Esophagus squamous epithelium (tissue), 5 donors: ENCODE results near the gene SMAD4. TPM values are rescaled to one million over a fixed set of nuclear protein-coding genes. Genes with fewer than 3 reads are reported as not detected.

Experiments used
- DNase-seq: peaks from one replicate; lab custom pipeline; 2025; lab: John Stamatoyannopoulos, UW
- H3K27ac ChIP-seq, 4 donors: fragments of 200-600 bp; sonication (generic); one replicate each; pipeline ENCODE4 v1.5.1; 2016 to 2019; ENCODE audit warnings: mild to moderate bottlenecking in 1 of 4
- H3K27me3 ChIP-seq, 4 donors: fragments of 200-600 bp; sonication (generic); 1 replicate in 3 of 4; 2 replicates in 1 of 4; pipeline versions ENCODE4 v1.5.1 to v1.6.0; 2017 to 2021; ENCODE audit warnings: antibody characterized with exemption in 1 of 4
- H3K36me3 ChIP-seq, 3 donors: fragments of 200-600 bp; sonication (generic); one replicate each; pipeline ENCODE4 v1.5.1; 2016 to 2019
- H3K4me1 ChIP-seq, 3 donors: fragments of 200-600 bp; sonication (generic); one replicate each; pipeline ENCODE4 v1.5.1; 2017 to 2019
- H3K4me3 ChIP-seq, 4 donors: fragments of 200-600 bp; sonication (generic); 1 replicate in 3 of 4; 2 replicates in 1 of 4; pipeline ENCODE4 v1.5.1; 2016 to 2019; ENCODE audit warnings: mild to moderate bottlenecking in 2 of 4, moderate library complexity in 1 of 4
- H3K9me3 ChIP-seq, 3 donors: fragments of 200-600 bp; sonication (generic); one replicate each; pipeline ENCODE4 v1.5.1; 2016 to 2019
- POLR2A ChIP-seq, 4 donors: fragments of 450-650 bp; IDR thresholded peaks; one replicate each; pipeline ENCODE4 v1.6.1; 2017; ENCODE audit warnings: antibody characterized with exemption in 4 of 4, mild to moderate bottlenecking in 4 of 4, moderate library complexity in 3 of 4
- WGBS, 2 donors: methylation state at CpG; one replicate each; pipeline ENCODE4 v1.1.5; 2018; 5-methylcytosine and 5-hydroxymethylcytosine counted together
- intact Hi-C: fragments of 100-400 bp; cut with DNase I; formaldehyde crosslinking; loops from one replicate; pipeline ENCODE4 v1.15.0; 2022
- total RNA-seq, 4 donors: library from RNA; depleted of rRNA; stranded (reverse); fragments of >200 nt; gene quantifications; one replicate each; pipeline ENCODE4 v1.1.0, GENCODE V29; 2016
- TF ChIP-seq, protein P1 (sequence below), 6 experiments: fragments of 450-650 bp in 4 of 6; fragments of 200-600 bp in 2 of 6; sonication (generic) in 2 of 6; IDR thresholded peaks; one replicate each; pipeline ENCODE4 v1.5.1; 2016 to 2019; ENCODE audit warnings: antibody characterized with exemption in 6 of 6, mild to moderate bottlenecking in 4 of 6, moderate library complexity in 4 of 6
- donor health status: DM: yes; HTN: yes; CAD: no.

The SMAD4 gene
- total RNA-seq, 4 donors from 2014 or later = 32.9 to 84.5 (median 49.3) TPM

DNA sequence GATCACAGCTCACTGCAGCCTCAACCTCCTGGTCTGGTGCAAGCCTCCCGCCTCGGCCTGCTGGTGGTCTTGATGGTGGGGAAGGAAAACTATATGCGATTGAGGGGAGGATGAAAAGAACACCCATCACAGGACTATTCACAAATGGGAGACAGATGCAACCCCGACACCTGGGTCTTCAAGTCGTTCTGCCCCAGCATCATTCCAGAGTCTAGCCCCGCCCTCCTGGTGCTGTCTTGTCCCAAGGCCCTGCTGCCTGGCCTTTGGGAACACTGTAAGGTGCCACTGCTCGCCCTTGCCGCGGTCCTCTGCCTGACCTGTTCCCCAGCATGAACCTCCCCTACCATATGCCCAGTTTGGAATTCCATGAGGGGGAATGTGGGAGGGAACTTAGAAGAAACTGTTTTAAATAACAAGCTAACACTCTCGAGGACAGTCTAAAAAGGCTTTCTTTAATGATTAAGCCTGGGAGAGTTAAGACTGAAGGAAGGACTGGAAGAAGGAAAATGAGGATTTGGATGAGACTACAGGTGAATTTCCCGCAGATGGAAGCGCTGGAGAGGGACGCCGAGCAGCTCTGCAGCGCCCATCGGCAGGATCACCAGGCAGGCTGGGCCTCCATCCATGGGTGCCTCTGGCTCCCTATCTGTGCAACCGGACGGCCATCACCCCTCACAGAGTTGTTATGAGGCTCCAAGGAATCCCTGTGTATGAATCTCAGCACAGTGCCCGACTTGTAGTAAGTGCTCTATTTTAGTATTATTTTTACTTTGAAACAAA is 92.4 kb downstream of the SMAD4 start:
- no peaks in the 10 kb centered on the region for H3K9me3 ChIP-seq
- H3K4me3 ChIP-seq = no peak overlapping the region
- intact Hi-C loops = no loop called here
- no peak for DNase-seq
- TF ChIP-seq, protein P1, sequence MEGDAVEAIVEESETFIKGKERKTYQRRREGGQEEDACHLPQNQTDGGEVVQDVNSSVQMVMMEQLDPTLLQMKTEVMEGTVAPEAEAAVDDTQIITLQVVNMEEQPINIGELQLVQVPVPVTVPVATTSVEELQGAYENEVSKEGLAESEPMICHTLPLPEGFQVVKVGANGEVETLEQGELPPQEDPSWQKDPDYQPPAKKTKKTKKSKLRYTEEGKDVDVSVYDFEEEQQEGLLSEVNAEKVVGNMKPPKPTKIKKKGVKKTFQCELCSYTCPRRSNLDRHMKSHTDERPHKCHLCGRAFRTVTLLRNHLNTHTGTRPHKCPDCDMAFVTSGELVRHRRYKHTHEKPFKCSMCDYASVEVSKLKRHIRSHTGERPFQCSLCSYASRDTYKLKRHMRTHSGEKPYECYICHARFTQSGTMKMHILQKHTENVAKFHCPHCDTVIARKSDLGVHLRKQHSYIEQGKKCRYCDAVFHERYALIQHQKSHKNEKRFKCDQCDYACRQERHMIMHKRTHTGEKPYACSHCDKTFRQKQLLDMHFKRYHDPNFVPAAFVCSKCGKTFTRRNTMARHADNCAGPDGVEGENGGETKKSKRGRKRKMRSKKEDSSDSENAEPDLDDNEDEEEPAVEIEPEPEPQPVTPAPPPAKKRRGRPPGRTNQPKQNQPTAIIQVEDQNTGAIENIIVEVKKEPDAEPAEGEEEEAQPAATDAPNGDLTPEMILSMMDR (IDR thresholded peaks at IDR 0.05) = no peak
- TF ChIP-seq POLR2A (IDR thresholded peaks at IDR 0.05) = no peak
- 80 to 89% methylated on average over 15 to 19 of the region's 19 CpGs for WGBS, 2 donors
- H3K4me1 ChIP-seq = no peaks in the 10 kb centered on the region
- H3K27me3 ChIP-seq = no peaks in the 10 kb centered on the region
- H3K27ac ChIP-seq = no peak overlapping the region
- no peaks in the 10 kb centered on the region for H3K36me3 ChIP-seq

DNA sequence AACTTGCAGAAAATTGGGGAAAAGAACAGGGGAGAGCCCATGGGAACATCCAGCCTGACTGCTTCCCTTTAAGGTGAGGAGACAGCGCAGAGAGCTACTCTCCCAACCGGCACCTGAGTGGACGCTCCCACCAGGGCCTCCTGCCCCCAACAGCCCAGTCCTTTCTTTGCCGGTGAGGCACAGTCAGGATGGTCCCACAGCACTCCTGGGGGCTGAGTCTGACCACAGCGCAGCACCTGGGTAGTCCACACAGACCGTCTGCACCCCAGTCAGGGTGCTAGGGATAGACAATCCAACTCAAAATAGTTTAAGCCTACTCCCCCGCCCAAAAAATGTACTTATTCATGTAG is 93.0 kb downstream of the SMAD4 start:
- no peaks in the 10 kb centered on the region for H3K9me3 ChIP-seq
- H3K27ac ChIP-seq = no peak overlapping the region
- H3K4me3 ChIP-seq = no peak overlapping the region
- 82 to 98% methylated on average over 1 to 5 of the region's 7 CpGs for WGBS, 2 donors
- no peaks in the 10 kb centered on the region for H3K27me3 ChIP-seq
- no peak for DNase-seq
- no peak for TF ChIP-seq POLR2A (IDR thresholded peaks at IDR 0.05)
- TF ChIP-seq, protein P1 (IDR thresholded peaks at IDR 0.05) = no peak
- H3K36me3 ChIP-seq = no peaks in the 10 kb centered on the region
- intact Hi-C loops = no loop called here
- H3K4me1 ChIP-seq = no peaks in the 10 kb centered on the region

DNA sequence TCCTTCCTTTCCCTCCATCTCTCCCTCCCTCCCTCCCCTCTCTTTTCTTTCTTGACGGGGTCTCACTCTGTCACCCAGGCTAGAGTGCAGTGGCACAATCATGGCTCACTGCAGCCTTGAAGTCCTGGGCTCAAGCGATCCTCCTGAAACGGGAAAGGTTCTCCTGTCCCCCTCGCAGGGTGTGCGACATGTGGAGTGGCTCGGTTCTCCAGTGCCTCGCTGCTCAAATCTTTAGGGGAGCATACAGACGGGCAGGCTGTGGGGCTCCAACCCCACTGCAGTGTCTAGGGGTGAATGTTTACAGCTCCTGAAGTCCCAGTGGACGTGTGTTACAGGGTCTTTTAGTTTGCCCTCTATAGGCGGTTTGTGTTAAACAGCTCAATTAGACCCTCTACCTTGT is 93.5 kb downstream of the SMAD4 start:
- TF ChIP-seq, protein P1 (IDR thresholded peaks at IDR 0.05) = no peak
- TF ChIP-seq POLR2A (IDR thresholded peaks at IDR 0.05) = no peak
- no peaks in the 10 kb centered on the region for H3K27me3 ChIP-seq
- no peaks in the 10 kb centered on the region for H3K9me3 ChIP-seq
- no peak overlapping the region for H3K27ac ChIP-seq
- 72 to 76% methylated on average over 2 to 9 of the region's 10 CpGs for WGBS, 2 donors
- intact Hi-C loops = no loop called here
- no peak for DNase-seq
- H3K36me3 ChIP-seq = no peaks in the 10 kb centered on the region
- no peak overlapping the region for H3K4me3 ChIP-seq
- H3K4me1 ChIP-seq = no peaks in the 10 kb centered on the region

DNA sequence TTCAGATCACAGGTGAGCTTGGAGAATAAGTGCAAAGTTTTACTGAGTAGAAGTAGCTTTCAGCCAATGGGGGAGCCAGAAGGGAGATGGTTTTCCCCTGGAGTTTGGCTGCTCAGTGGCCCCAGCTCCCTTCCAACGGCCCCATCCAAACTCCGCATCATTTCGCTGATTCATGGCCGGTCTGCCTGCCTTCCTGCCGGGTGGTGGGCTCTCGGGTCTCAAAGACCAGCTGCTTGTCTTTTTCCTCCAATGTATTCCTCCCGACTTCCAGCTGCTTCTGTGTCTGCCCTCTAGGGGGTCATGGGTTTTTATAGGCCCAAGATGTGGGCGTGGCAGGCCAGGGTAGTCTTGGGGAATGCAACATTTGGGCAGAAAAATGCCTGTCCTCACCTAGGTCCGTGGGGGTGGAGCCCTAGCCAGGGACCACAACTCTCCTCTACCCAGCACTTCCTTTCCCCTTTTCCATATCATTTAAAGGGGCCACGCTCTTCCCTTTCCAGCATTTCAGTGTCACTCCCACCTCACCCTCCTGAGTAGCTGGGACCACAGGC is 94.0 kb downstream of the SMAD4 start:
- no peaks in the 10 kb centered on the region for H3K36me3 ChIP-seq
- H3K27me3 ChIP-seq = no peaks in the 10 kb centered on the region
- 57 to 70% methylated on average over 3 to 10 of the region's 10 CpGs for WGBS, 2 donors
- H3K4me3 ChIP-seq = no peak overlapping the region
- TF ChIP-seq, protein P1 (IDR thresholded peaks at IDR 0.05) = no peak
- TF ChIP-seq POLR2A (IDR thresholded peaks at IDR 0.05) = no peak
- H3K27ac ChIP-seq = no peak overlapping the region
- H3K4me1 ChIP-seq = no peaks in the 10 kb centered on the region
- no peaks in the 10 kb centered on the region for H3K9me3 ChIP-seq
- intact Hi-C loops = no loop called here
- DNase-seq = no peak

DNA sequence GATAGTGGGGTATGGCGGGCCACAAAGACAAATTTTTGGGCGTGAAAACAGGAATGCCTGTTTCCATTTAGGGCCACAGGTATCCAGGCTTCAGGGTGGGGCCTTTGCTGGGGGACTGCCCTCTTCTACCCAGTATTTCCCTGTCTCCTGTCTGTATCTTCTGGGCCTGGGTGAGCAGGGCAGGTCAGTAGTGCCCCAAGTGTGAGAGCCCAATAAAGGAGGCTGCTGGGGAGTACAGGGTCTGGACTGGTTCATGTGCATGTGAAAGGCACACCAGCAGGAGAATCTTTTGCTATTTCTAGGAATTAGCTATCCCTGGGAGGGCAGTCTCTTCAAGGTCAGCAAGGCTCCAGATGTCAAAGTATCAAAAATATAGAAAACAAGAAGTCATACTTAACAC is 96.0 kb downstream of the SMAD4 start:
- H3K36me3 ChIP-seq = no peaks in the 10 kb centered on the region
- WGBS, 2 donors = 94 to 100% methylated on average over 2 of the region's 2 CpGs
- no peaks in the 10 kb centered on the region for H3K4me1 ChIP-seq

More for the DNA sequence above, 96.0 kb downstream of the SMAD4 start:
- H3K9me3 ChIP-seq = no peaks in the 10 kb centered on the region
- no peaks in the 10 kb centered on the region for H3K27me3 ChIP-seq
- H3K4me3 ChIP-seq = no peak overlapping the region
- no peak for DNase-seq
- TF ChIP-seq POLR2A (IDR thresholded peaks at IDR 0.05) = no peak
- TF ChIP-seq, protein P1 (IDR thresholded peaks at IDR 0.05) = no peak
- intact Hi-C loops = no loop called here
- H3K27ac ChIP-seq = no peak overlapping the region
